NCI-H2171 (cell line): Measurements from ENCODE around the gene GGA1.
"Not testable (repeated sequence)": the region's sequence is repeated elsewhere in the genome, so short reads cannot be mapped to it uniquely, and the experiment has no call there.

ENCODE experiments used
- DNase-seq: peaks from one replicate; lab custom pipeline; 2025; lab: John Stamatoyannopoulos, UW

Gene GGA1

GRCh38 chr22:37609240-37610152 is 862 bp downstream of the GGA1 start:
- DNase-seq = no peak

DNA sequence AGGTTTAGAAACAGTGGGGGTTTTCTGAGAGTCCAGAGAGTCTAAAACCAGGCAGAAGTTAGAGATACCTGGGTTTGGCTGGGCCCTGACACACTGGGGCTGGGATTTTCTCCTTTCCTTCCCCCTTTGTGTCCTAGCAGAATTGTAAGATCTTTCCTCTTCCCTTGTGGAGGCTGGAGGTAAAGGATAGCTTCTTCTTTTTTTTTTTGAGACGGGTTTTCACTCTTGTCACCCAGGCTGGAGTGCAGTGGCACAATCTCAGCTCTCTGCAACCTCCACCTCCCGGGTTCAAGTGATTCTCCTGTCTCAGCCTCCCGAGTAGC is 1.5 kb downstream of the GGA1 start:
- not testable (repeated sequence) for DNase-seq

- no peak for DNase-seq
Measured at GRCh38 chr22:37610480-37611129, 2.0 kb downstream of the GGA1 start.

DNA sequence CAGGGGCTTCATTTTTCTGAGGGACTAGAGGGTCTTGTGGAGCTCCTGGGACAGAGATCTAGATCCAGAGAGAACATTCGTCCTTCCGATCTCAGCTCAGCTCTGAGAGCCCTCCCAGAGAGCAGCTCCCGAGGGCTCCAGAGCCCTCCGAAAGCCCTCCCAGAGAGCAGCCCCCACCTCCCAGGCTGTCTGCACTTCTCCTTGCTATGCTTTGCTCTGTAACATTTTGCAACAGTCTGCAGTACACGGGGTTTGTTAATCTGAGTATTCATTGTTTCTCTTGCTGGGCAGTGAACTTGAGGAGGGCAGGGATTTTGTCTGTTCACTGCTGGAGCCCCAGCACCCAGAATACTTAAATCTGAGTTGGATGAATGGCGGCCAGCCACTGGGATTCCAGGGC is 2.6 kb downstream of the GGA1 start:
- no peak for DNase-seq

- DNase-seq = no peak
Measured at GRCh38 chr22:37616201-37617083, 7.8 kb downstream of the GGA1 start.

DNA sequence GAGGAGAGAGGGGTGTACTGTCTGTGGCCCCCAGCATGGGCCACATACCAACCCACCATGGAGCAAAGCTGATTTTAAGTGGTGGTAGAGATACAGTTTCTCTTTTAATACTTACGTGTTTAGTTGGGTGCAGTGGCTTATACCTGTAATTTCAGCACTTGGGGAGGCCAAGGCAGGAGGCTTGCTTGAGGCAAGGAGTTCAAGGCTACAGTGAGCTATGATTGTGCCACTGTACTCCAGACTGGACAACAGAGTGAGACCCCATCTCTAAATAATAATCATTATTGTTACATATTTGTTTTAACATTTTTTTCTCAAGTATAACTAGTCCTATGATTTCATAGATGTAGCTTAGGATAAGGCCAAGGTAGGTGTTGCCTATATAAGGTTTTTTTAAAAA is 8.8 kb downstream of the GGA1 start:
- no peak for DNase-seq

- no peak for DNase-seq
Measured at GRCh38 chr22:37618072-37618656, 9.5 kb downstream of the GGA1 start.

- no peak for DNase-seq
Measured at GRCh38 chr22:37618674-37619073, 10.0 kb downstream of the GGA1 start.

DNA sequence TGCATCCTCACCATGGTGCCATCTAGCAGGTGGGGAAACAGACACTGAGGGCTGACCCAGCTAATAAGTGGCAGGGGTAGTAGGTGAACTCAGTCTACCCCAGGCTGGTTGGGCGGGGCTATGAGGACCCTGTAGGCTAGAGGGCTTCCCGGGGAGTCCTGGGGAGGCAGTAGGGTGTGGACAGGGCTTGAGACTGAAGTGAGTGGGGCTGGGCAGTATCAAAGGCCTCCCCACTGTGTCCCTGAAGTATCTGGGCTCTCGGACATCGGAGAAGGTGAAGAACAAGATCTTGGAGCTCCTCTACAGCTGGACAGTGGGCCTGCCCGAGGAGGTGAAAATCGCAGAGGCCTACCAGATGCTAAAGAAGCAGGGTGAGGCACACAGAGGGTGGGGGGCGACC is 11.4 kb downstream of the GGA1 start:
- no peak for DNase-seq

DNA sequence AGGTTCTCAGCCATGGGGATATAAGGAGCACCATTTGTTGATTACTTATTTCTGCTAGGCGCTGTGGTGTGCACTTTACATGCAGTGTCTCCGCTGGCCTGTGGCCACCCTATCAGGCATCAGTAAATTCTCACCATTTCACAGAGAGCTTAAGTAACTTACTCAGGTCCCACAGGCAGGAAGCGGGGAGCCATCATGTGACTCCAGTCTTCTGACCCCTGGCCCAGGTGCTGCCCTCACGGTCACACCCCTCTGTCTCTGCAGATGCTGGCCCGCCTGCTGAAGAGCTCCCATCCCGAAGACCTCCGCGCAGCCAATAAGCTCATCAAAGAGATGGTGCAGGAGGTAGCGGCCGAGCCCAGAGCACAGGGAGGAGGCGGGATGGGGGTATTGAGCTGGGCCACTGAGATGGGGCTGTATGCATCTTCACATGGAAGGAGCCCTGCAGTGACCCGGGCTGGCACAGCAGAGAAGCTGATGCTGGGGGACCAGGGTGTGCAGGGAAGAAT is 12.8 kb downstream of the GGA1 start:
- DNase-seq = no peak

- no peak for DNase-seq
Measured at GRCh38 chr22:37623075-37624016, 14.7 kb downstream of the GGA1 start.

- DNase-seq = no peak
Measured at GRCh38 chr22:37624017-37624365, 15.4 kb downstream of the GGA1 start.

- no peak for DNase-seq
Measured at GRCh38 chr22:37624876-37625275, 16.2 kb downstream of the GGA1 start.

- no peak for DNase-seq
Measured at GRCh38 chr22:37625737-37626136, 17.1 kb downstream of the GGA1 start.

GRCh38 chr22:37626144-37626543 is 17.5 kb downstream of the GGA1 start:
- DNase-seq = no peak

- no peak for DNase-seq
Measured at GRCh38 chr22:37626556-37627075, 18.0 kb downstream of the GGA1 start.

DNA sequence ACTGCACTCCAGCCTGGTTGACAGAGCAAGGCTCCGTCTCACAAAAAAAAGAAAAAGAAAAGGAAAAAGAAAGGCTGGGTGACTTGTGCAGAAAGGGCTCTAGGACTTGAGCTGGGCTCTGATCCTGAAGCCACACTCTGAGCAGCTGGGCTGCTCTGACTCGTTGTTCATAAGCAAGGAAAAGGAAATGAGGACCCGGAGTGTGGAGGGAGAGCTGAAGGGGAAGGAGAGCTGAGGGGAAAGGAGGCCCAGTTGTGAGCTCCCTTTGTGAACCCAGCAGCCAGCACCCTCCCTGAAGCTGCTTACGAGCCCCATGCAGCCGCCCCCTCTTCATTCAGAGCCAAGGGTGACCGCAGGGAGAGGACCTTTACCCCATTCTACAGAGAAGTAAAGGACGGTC is 18.5 kb downstream of the GGA1 start:
- no peak for DNase-seq

DNA sequence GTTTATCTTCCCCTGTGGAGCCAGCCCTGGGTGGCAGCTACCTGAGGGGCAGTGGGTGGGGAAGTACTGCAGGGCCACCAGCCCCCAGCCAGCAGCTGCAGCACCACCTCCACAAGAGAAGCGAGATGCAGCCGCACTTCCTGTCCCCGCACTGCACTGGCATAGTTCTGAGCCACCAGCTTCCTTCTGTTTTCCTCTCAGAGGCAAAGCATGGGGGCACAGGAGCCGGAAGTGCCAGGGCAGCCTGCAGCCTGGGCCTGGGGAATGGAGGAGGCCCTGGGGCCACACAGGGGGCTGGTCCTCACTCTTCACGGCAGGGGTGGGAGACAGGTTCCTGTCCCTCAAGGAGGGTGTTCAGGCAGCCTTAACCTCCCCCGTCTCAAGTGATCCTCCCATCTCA is 18.9 kb downstream of the GGA1 start:
- DNase-seq = no peak

- DNase-seq = no peak
Measured at GRCh38 chr22:37628830-37629229, 20.2 kb downstream of the GGA1 start.

GRCh38 chr22:37629928-37630327 is 21.3 kb downstream of the GGA1 start:
- DNase-seq = no peak
